Fibroblast of skin of scalp (primary cell): ENCODE data around the gene RAB1B.
"Not testable (repeated sequence)": the region's sequence is repeated elsewhere in the genome, so short reads cannot be mapped to it uniquely, and the experiment has no call there.

Experiments used
- DNase-seq: peaks from one replicate; pipeline ENCODE4 v3.0.0-alpha.2; 2013

The RAB1B gene

DNA sequence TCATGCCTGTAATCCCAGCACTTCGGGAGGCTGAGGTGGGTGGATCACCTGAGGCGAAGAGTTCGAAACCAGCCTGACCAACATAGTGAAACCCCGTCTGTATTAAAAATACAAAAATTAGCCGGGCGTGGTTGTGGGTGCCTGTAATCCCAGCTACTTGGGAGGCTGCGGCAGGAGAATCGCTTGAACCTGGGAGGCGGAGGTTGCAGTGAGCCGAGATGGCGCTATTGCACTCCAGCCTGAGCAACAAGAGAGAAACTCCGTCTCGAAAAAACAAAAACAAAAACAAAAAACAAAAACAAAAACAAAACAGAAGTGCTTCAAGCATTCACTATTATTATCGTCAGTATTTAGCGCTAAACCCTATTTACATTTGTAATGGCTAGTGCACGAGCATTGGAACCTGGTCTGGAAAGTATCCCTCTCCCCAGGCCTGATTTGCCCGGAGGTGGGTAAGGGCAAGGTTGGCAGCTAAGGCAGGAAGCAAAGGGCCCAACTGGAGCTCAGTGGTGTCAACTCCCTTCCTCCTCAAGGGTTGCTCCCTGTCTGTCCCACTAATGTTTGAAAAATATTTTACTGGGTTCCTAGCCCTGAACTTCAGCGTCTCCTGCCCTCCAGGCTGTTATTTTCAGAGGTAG lies 42.5 kb downstream of the RAB1B start:
- DNase-seq: not testable (repeated sequence)

- DNase-seq: no peak
These were observed 43.1 kb downstream of the RAB1B start for GRCh38 chr11:66311470-66311964.

DNA sequence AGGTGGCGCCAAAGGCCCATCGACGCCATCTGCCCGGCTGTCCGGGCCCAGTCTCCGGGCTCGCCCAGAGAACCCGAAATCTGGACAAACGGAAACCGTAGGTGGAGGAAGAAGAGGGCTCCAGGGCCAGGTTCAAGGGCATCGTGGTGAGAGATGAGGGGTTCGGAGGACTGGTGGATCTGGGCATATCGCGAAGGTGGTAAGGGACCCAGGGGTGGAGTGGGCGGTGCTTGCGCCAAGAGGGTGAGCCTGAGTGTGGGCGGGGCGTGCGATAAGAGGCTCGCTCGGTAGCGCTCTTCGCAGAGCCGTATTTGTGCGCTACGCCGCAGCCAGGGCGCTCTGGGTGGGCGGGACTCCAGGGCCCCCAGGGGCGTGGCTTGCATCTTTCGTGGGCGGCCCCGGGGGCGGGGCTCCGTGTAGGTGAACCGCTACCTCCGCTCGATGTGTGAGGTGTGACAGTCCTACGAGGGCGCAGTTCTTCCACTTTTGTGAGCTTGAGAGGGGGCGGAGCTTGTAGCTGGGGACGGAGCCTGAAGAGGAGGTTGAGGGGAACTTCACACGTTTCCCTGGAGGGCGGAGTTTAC lies 43.6 kb downstream of the RAB1B start:
- DNase-seq: peak; percentile 90

GRCh38 chr11:66312549-66313320 lies 44.3 kb downstream of the RAB1B start:
- peak; percentile 100 for DNase-seq

- no peak for DNase-seq
These were observed 45.1 kb downstream of the RAB1B start for GRCh38 chr11:66313321-66314185.

GRCh38 chr11:66314186-66314501 lies 45.7 kb downstream of the RAB1B start:
- no peak for DNase-seq

DNA sequence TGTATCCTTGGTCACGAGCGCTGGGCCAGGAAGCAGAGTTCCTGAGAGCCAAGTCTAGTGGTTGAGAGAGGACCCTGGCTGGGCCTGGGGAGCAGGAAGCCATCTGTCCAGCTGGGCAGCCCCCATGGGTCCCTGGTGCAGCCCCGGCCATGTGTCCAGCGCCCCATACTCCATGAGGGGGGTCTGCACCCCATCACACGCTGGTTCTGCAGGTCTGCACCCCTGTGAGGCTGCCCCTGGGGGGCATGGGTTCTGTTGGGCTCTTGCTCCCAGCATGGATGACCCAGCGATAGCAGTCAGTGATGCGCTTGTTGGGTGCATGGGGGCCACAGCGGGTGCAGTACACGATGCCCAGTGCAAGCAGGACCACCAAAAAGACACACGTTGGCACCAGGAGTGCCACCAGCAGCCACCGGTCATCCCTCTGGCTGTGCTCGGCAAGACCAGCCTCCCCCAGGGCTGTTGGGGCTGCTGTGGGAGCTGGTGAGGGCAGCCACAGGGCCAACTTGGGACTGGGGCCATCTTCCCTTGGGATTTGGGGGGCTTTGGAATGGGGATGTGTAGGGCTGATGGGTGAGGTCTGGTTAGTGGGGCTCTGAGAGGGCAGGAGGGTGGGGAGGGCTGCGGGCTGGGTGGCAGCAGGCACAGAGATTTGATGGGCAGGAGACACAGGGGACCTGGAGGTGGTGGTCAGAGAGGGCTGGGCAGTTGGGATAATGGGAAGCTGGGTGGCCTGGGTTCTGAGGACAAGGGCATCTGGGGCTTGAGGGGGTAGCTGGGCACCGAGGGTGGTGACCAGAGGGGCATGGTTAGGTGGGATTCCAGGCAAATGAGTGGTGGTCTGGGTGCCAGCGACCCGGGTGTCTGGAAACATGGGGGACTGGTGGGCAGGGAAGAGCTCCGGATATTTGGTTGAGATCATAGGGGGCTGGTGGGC lies 46.4 kb downstream of the RAB1B start:
- DNase-seq: no peak

- DNase-seq: no peak
These were observed 47.1 kb downstream of the RAB1B start for GRCh38 chr11:66315498-66315885.

DNA sequence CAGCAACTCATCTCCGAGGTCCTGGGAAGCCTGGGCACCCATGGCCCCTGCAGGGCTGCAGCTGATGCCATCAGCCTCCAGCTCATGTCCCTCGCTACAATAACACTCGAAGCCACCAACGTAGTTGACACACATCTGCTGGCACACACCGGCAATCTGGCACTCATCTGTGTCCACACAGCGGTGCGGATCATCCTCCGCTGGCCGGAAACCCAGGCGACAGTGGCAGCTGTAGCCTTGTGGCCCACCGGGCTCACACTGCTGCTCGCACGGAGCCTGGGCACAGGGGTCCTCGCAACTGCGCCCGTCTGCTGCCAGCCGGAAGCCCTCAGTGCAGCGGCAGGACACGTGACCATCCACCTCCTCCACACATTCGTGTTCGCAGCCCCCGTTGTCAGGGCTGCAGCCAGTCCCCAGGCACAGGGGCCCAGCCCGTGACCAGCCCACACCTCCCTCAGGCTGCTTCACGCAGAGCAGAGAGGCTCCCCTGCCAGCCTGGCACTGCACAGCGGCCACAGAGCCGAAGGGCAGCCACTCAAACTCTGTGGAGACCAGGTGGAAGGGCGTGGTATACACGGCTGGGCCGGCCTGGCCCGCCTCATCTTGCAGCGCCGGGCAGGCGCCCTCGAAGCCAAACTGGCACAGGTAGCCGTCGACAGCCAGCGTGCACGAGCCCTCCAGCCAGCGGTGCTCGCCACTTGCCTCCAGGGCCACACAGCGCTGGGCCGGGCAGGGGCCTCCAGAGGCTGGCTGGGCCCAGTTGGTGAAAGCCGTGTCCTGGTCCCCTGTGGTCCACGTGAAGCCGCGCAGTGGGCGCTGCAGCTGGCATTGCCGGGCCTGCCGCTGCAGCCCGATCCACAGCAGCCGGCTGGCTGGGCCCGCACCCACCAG lies 47.7 kb downstream of the RAB1B start:
- no peak for DNase-seq

DNA sequence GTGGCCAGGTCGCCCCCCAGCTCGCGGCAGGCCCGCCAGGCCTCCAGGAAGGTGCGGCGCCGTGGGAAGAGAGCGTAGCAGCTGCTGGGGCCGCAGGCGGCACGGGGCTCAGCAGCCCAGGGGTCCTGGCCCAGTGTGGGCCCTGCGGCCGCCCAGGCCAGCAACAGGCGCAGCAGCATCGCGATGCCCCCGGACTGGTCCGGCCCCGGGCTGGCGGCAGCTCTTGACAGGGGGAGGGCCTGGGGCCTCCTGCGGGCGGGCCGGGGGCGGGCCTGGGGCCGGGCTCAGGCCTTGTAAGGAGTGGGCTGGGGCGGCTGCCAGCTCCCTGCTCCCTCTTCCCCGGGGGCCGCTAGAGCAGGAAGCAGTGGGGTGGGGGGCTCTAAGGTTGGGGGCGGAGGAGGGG lies 48.4 kb downstream of the RAB1B start, which contains the start of gene CD248:
CD248 (minus strand) TSS at position 196 of the 403 bp plus-strand sequence; CDS start at position 179, 17 bp downstream.
- DNase-seq: peak; percentile 96

GRCh38 chr11:66317322-66317722 lies 48.9 kb downstream of the RAB1B start:
- peak; percentile 89 for DNase-seq

DNA sequence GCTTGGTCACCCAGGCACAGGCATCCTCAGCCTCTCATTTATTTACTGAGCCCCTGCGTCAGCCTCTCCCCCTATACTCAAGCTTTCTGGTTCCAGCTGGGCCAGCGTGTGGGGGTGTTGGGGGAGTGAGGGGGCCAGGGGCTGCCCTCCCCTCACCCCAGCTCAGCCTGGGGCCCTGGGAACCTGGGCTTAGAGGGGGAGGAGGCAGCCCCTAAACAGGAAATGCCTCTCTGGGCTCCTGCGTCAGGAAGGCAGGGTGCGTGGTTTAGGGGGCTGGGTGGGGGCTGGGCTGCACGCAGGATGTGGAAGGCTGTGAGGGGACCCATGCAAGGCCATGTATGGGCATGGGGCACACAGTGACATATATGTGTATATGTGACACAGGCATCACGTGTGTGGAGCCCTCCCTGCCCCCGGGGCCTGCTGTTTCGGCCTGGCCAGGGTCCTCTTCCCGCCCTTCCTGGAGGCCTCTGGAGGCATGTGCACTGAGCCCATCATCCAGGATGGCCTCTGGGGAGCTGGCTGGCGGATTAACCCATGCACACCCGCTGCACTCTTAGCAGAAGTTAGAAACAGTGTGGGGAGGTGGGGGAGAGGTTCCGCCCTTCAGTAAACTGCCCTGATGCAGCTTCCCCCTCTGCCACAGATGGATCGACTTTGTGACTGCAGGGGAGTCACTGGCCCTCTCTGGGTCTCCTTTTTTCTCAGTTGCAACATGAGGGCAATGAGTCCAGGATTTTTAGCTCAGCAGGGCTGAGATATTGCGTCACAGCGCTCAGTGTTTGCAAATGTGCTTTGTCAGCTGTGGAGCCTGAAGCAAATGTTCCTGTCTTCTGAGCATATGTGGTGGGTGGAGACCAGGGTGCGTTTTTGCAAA lies 49.5 kb downstream of the RAB1B start:
- peak; percentile 88 for DNase-seq

DNA sequence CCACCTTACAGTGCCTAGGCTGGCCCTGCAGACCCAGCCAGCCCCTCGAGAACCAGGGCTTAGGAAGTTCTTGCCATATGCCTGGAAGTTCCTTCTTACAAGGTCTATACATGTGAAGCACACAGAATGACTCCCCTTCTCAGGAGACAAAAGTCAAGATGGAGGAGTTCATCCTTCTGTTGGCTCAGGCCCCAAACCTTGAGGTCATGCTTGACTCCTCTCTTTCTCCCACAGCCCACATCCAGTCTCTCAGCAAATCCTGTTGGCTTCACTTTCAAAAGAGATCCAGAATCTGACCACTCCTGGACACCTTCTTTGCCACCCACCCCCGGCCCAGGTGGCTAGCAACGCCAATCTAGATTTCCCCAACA lies 50.1 kb downstream of the RAB1B start:
- no peak for DNase-seq

DNA sequence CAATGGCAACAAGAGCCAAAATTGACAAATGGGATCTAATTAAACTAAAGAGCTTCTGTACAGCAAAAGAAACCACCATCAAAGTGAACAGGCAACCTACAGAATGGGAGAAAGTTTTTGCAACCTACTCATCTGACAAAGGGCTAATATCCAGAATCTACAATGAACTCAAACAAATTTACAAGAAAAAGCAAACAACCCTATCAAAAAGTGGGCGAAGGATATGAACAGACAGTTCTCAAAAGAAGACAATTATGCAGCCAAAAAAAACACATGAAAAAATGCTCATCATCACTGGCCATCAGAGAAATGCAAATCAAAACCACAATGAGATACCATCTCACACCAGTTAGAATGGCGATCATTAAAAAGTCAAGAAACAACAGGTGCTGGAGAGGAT lies 51.9 kb downstream of the RAB1B start:
- not testable (repeated sequence) for DNase-seq

DNA sequence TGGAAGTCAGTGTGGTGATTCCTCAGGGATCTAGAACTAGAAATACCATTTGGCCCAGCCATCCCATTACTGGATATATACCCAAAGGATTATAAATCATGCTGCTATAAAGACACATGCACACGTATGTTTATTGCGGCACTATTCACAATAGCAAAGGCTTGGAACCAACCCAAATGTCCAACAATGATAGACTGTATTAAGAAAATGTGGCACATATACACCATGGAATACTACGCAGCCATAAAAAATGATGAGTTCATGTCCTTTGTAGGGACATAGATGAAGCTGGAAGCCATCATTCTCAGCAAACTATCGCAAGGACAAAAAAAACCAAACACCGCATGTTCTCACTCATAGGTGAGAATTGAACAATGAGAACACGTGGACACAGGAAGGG lies 52.3 kb downstream of the RAB1B start:
- not testable (repeated sequence) for DNase-seq

DNA sequence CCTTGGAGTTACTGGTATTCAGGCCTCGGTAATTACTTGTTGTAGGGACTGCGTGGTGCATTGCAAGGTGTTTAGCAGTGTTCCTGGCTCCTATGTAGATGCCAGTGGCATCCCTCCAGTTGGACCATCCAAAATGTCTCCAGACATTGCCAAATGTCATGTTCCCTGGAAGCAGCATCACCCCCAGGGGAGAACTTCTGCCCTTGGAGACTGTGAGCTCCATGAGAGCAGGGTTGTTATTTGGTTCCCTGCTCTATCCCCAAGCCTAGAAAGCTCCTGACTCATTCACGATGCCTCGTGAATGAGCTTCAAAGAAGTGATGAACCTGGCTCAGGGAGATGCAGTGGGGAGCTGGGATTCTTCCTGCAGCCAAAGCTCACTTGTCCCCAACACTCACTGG lies 53.2 kb downstream of the RAB1B start:
- no peak for DNase-seq

GRCh38 chr11:66322732-66323427 lies 54.4 kb downstream of the RAB1B start:
- DNase-seq: no peak

DNA sequence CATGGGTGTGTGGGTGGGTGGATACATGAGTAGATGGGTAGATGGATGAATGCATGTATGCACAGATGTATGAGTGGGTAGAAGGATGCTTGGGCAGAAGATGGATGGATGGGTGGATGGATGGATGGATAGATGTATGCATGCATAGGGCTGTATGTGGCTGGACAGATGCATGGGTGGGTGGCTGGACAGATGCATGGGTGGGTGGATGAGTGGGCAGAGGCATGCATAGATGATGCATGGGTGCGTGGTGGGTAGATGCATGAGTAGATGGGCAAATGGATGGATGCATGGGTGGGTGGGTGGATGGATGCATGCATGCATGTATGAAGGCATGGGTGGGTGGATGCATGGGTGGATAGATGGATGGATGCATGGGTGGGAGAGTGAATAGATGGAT lies 55.2 kb downstream of the RAB1B start:
- no peak for DNase-seq

GRCh38 chr11:66324664-66325063 lies 56.2 kb downstream of the RAB1B start:
- peak; percentile 82 for DNase-seq
